Activated CD4-positive, CD25-positive, alpha-beta regulatory T cell treated with anti-CD3 and anti-CD28 coated beads, Interleukin-2, amount 50 U/mL, for 16 hours (primary cell): ENCODE data around the gene MAP4.

ENCODE experiments used
- DNase-seq: peaks from one replicate; pipeline ENCODE4 v3.0.0-alpha.2; 2020; ENCODE audit warnings: low read depth, low spot score

Gene MAP4

GRCh38 chr3:47863391-47864128, 152.7 kb downstream of the MAP4 start:
- no peak for DNase-seq

DNA sequence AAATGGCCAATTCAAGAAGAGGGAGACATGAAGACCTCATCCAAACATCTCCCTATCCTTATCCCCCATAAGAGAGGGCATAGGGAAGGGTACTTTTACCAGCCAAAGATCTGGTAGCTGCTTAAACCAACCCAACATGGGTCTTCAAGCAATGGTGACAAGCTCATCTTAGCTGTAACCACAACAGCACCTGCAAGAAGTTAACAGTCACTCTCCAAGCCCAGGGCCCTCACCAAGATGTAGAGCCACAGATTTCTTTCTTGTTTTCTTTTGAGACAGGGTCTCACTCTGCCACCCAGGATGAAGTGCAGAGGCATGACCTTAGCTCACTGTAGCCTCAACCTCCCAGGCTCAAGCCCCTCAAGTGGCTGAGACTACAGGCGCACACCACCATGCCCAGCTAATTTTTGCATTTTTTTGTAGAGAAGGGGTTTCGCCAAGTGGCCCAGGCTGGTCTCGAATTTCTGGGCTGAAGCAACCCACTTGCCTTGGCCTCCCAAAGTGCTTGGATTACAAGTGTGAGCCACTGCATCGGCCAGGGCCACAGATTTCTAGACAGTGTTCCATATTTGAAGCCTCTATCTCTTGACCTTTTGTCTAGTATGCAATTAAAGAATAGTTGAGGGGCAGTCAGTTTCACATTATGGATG, 156.1 kb downstream of the MAP4 start:
- DNase-seq: no peak

DNA sequence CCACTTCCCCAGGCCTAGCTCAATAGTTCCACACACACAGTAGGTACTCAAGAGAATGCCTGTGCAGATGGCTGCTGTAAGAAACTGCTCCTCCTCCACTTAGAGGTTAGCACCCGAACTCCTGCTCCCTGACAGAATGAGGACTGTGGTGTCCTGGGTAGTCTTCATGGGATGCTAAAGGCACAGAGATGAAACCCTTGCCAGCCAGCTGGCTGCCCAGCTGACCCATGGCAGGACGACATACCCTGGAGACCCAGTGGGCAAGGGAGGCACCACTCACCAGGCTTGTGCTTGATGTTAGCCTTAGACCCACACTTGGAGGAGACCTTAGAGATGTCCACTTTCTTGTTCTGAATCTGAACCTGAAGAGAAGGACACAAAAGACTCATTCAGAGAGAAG, 159.1 kb downstream of the MAP4 start:
- DNase-seq: no peak

DNA sequence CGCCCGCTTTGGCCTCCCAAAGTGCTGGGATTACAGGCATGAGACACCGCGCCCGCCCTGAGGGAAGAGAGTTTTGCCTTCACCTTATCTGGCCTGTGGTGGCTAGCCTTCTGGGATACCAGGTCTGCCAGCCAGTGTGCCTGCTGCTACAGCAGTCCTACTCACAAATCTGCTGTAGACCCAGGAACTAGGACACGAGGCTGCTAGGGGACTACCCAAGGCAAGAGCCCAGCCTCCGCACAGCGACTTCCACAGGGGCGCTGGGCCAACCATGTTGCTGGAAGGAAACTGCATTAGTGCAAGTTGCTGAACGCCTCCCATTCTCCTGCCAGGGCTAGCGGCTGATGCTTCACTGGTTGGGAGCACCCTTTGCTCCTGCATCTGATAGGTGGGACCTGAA, 159.5 kb downstream of the MAP4 start:
- no peak for DNase-seq

GRCh38 chr3:47855461-47856383, 160.5 kb downstream of the MAP4 start:
- no peak for DNase-seq

DNA sequence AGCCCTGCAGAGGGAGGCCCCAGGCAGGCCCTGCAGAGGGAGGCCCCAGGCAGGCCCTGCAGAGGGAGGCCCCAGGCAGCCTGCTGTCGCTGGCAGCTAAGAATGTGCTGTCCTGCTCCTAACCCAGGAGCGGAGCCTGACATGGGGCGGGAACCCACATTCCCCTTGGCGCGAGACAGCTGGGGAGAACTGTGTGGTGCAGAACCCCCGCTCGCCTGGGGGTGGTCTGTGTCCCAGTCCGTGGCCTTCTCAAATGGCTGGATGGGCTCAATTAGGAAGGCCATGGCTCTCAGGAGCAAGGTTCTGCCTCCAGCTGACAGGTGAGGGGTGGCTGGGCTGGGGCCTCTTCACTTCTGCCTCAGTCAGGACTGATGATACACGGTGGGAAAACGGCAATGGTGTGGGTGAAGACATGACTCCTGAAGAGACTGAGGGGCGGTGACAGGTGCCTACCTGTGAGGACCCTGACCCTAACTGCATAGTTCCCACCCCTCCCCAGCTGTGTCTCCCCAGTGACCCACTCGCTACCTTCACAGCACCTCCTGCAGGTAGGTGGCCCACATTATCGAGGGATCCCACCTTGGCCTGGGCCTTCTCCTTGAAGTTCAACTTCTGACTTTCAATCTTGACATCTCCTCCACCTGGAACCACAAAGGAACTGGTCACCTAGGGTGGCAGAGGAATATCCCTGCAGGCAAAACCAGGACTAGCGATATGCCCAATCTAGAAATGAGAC, 161.3 kb downstream of the MAP4 start:
- DNase-seq: no peak

DNA sequence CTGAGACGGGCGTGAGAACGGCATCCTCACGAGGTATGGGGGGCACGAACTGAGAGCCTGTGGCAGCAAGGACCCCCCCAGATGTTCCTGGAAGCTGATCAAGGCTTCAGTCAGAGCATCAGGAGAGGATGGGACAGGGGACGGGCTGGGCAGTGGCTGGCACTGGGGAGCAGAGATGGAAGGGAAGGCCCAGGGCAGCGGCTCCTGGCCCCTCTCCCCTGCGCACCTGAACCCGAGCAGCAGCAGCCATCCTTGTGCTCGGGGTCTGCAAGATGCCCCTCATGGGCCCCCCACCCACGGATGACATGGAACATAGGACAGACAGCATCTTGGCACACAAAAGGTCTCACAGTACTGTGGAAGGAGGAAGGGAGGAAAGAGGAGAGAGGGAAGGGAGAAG, 161.9 kb downstream of the MAP4 start:
- DNase-seq: no peak

- DNase-seq: no peak
Observed at GRCh38 chr3:47852604-47853602, 163.3 kb downstream of the MAP4 start.

GRCh38 chr3:47851888-47852603, 164.2 kb downstream of the MAP4 start:
- DNase-seq: no peak

GRCh38 chr3:47850564-47851410, 165.4 kb downstream of the MAP4 start:
- DNase-seq: no peak

- no peak for DNase-seq
Observed at GRCh38 chr3:47849699-47850563, 166.3 kb downstream of the MAP4 start.

DNA sequence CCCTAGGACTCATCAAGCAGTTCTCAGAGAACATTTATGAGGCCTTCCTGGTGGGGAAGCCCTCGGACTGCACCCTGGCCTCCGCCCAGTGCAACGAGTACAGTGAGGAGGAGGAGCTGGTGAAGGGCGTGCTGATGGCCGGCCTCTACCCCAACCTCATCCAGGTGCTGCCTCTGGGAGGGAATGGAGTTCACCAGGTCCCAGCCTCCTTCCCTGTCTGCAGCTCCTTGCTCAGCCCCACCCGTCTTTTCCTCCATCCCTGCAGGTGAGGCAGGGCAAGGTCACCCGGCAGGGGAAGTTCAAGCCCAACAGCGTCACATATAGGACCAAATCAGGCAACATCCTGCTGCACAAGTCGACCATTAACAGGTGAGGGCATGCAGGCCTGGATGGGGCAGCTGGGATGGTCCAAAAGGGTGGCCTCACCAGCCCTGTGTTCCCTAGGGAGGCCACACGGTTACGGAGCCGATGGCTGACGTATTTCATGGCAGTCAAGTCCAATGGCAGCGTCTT, 167.0 kb downstream of the MAP4 start:
- no peak for DNase-seq

DNA sequence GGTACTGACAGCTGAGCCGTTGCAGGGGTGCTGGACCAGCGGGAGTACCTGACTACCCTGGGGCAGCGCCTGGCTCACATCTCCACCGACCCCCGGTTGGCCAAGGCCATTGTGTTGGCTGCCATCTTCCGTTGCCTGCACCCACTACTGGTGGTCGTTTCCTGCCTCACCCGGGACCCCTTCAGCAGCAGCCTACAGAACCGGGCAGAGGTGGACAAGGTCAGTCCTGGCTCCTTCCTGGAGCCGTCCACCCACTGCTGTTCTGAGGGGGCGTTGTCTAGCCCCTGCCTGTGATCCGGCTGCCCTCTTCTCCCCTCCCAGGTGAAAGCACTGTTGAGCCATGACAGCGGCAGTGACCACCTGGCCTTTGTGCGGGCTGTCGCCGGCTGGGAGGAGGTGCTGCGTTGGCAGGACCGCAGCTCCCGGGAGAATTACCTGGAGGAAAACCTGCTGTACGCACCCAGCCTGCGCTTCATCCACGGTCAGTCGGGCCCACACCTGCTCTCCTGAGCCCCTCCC, 167.6 kb downstream of the MAP4 start:
- DNase-seq: no peak

DNA sequence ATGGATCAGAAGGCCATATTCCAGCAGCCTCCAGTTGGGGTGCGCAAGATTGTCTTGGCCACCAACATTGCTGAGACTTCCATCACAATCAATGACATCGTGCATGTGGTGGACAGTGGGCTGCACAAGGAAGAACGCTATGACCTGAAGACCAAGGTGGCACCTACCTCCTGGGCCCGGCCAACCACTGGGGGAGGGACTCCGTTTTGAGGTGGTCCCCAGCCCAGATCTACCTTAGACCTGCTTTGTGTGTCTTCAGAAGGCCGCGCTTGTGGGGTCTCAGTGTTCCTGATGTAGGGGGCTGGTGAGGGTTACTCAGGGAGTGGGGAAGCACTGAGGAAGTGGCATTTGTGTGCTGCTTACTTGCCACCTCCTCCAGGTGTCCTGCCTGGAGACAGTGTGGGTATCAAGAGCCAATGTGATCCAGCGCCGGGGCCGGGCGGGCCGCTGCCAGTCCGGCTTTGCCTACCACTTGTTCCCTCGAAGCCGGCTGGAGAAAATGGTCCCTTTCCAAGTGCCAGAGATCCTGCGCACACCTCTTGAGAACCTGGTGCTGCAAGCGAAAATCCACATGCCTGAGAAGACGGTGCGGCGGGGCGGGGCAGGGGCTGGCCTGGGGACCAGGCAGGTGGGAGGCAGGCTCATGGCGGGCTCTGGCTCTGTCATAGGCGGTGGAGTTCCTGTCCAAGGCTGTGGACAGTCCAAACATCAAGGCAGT, 168.3 kb downstream of the MAP4 start:
- no peak for DNase-seq

DNA sequence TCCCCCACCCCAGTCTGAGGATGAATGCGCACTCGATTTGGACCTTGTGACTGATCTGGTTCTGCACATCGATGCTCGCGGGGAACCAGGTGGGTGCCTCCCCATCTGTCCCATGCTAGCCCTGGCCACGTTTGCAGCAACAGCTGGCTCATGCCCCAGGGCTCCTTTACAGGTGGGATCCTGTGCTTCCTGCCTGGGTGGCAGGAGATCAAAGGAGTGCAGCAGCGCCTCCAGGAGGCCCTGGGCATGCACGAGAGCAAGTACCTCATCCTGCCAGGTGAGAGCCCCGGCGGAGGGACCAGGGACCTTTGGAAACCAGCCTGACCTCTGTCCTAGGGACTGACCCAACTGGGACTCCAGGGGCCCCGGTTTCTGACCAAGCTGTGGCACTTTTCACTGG, 169.0 kb downstream of the MAP4 start:
- no peak for DNase-seq

DNA sequence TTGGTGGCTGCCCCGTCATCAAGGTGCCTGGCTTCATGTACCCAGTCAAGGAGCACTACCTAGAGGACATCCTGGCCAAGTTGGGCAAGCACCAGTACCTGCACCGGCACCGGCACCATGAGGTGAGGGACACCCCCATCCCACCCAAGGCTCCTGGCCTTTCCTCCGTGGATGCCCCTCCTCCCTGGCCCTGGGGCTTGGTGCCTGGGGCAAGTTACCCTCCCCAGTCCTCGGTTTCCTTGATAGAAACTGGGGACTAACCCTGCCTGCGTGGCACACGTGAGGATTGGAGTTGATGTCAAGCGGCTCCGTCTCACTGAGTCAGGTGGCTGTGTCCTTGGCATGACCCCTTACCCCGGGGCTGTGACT, 169.4 kb downstream of the MAP4 start:
- DNase-seq: no peak
